ENCODE measurements around the gene EEIG1.
"Not testable (repeated sequence)": the region's sequence is repeated elsewhere in the genome, so short reads cannot be mapped to it uniquely, and the experiment has no call there.

The EEIG1 gene

GRCh38 chr9:127980706-127981558 lies at the start of gene EEIG1:
Gene EEIG1, minus strand, starts transcription at chr9:127980989. Its CDS starts 852 bp downstream, at chr9:127980137.
- peak; percentile 97 for DNase-seq (ENCODE audit: low spot score)

GRCh38 chr9:128027705-128028104 lies 46.9 kb upstream of the EEIG1 start:
- DNase-seq (ENCODE audit: low spot score) = no peak

- DNase-seq (ENCODE audit: low spot score) = no peak
These were observed 46.2 kb upstream of the EEIG1 start for GRCh38 chr9:128026773-128027541.

- DNase-seq (ENCODE audit: low spot score) = no peak
These were observed 45.5 kb upstream of the EEIG1 start for GRCh38 chr9:128026255-128026772.

GRCh38 chr9:128025736-128026135 lies 44.9 kb upstream of the EEIG1 start:
- DNase-seq (ENCODE audit: low spot score) = no peak

- DNase-seq (ENCODE audit: low spot score) = no peak
These were observed 44.0 kb upstream of the EEIG1 start for GRCh38 chr9:128024761-128025308.

- not testable (repeated sequence) for DNase-seq (ENCODE audit: low spot score)
These were observed 42.9 kb upstream of the EEIG1 start for GRCh38 chr9:128023671-128024070.

GRCh38 chr9:128022886-128023285 lies 42.1 kb upstream of the EEIG1 start:
- DNase-seq (ENCODE audit: low spot score) = no peak

GRCh38 chr9:128021098-128021497 lies 40.3 kb upstream of the EEIG1 start:
- DNase-seq (ENCODE audit: low spot score) = no peak

GRCh38 chr9:128020692-128021091 lies 39.9 kb upstream of the EEIG1 start:
- no peak for DNase-seq (ENCODE audit: low spot score)

GRCh38 chr9:128015696-128016095 lies 34.9 kb upstream of the EEIG1 start:
- DNase-seq (ENCODE audit: low spot score) = no peak

GRCh38 chr9:128011071-128011817 lies 30.5 kb upstream of the EEIG1 start:
- peak; percentile 15 for DNase-seq (ENCODE audit: low spot score)

- DNase-seq (ENCODE audit: low spot score) = no peak
These were observed 28.9 kb upstream of the EEIG1 start for GRCh38 chr9:128009639-128010038.

- DNase-seq (ENCODE audit: low spot score) = no peak
These were observed 27.4 kb upstream of the EEIG1 start for GRCh38 chr9:128008171-128008570.

GRCh38 chr9:128007566-128008138 lies 26.9 kb upstream of the EEIG1 start:
- DNase-seq (ENCODE audit: low spot score) = peak; percentile 41

GRCh38 chr9:128006332-128006996 lies 25.7 kb upstream of the EEIG1 start:
- no peak for DNase-seq (ENCODE audit: low spot score)

GRCh38 chr9:128005923-128006322 lies 25.1 kb upstream of the EEIG1 start:
- DNase-seq (ENCODE audit: low spot score) = no peak

GRCh38 chr9:128003966-128004604 lies 23.3 kb upstream of the EEIG1 start:
- no peak for DNase-seq (ENCODE audit: low spot score)

GRCh38 chr9:128002959-128003358 lies 22.2 kb upstream of the EEIG1 start:
- no peak for DNase-seq (ENCODE audit: low spot score)

- no peak for DNase-seq (ENCODE audit: low spot score)
These were observed 21.1 kb upstream of the EEIG1 start for GRCh38 chr9:128001779-128002298.

All from globus pallidus (tissue), 1 donor.